ENCODE results near the gene VTI1B.

DNA sequence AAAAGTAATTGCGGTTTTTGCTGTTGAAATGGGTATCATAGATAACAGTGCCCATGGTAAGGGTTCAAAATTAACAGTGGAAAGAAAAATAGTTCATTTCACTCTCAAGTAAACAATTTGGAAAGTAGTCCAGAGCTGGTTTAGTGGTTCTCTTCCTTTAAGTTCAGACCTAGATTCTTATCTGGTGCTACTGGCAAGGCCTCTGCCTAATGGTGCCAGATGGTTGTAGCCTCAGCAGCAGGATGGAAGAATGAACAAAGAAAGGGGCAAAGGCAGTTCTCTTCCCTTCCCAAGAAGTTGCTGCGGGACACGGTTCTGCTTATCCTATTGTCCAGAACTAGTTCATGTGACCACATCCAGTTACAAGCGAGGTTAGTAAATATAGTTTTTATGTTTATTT is 44.2 kb downstream of the VTI1B start:
- TF ChIP-seq, protein P1, sequence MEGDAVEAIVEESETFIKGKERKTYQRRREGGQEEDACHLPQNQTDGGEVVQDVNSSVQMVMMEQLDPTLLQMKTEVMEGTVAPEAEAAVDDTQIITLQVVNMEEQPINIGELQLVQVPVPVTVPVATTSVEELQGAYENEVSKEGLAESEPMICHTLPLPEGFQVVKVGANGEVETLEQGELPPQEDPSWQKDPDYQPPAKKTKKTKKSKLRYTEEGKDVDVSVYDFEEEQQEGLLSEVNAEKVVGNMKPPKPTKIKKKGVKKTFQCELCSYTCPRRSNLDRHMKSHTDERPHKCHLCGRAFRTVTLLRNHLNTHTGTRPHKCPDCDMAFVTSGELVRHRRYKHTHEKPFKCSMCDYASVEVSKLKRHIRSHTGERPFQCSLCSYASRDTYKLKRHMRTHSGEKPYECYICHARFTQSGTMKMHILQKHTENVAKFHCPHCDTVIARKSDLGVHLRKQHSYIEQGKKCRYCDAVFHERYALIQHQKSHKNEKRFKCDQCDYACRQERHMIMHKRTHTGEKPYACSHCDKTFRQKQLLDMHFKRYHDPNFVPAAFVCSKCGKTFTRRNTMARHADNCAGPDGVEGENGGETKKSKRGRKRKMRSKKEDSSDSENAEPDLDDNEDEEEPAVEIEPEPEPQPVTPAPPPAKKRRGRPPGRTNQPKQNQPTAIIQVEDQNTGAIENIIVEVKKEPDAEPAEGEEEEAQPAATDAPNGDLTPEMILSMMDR (conservative IDR thresholded peaks at IDR 0.05; ENCODE audit: low read depth, low read length): no peak
- TF ChIP-seq SMC3 (IDR thresholded peaks at IDR 0.05; ENCODE audit: low read depth, low read length) (no peak), CEBPB (IDR thresholded peaks at IDR 0.05; ENCODE audit: low read depth, low read length) (no peak), POLR2A (IDR thresholded peaks at IDR 0.05; ENCODE audit: low read depth, low read length) (no peak), FOS (IDR thresholded peaks at IDR 0.05; ENCODE audit: low read depth, low read length) (no peak), CHD1 (IDR thresholded peaks at IDR 0.05; ENCODE audit: low read depth, low read length) (no peak), RAD21 (IDR thresholded peaks at IDR 0.05; ENCODE audit: low read length) (no peak), RCOR1 (IDR thresholded peaks at IDR 0.05; ENCODE audit: insufficient replicate concordance, low read length) (no peak), MAFK (IDR thresholded peaks at IDR 0.05; ENCODE audit: low read depth, low read length) (no peak), BHLHE40 (IDR thresholded peaks at IDR 0.05; ENCODE audit: low read depth, low read length) (no peak), MAZ (IDR thresholded peaks at IDR 0.05; ENCODE audit: borderline replicate concordance, low read depth, low read length) (no peak), RFX5 (IDR thresholded peaks at IDR 0.05; ENCODE audit: low read depth, low read length) (no peak)

Data from IMR-90 (cell line).